NCI-H524 (cell line): ENCODE results near the gene GPR63.

Source experiments
- DNase-seq, 2 experiments: peaks; one replicate each; lab custom pipeline; 2025; lab: John Stamatoyannopoulos, UW

The GPR63 gene

GRCh38 chr6:96760153-96760687 is 77.1 kb downstream of the GPR63 start:
- DNase-seq = peak in 1 of 2 experiments; percentile 55

DNA sequence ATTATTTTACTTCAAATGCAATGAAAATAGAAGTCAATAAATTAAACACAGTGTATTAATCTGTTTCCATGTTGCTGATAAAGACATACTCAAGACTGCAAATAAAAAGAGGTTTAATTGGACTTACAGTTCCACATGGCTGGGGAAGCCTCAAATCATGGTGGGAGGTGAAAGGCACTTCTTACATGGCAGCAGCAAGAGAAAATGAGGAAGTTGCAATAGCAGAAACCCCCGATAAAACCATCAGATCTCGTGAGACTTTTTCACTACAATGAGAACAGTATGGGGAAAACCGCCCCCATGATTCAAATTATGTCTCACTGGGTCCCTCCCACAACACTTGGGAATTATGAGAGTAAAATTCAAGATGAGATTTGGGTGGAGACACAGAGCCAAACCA is 82.2 kb downstream of the GPR63 start:
- DNase-seq = no peak

DNA sequence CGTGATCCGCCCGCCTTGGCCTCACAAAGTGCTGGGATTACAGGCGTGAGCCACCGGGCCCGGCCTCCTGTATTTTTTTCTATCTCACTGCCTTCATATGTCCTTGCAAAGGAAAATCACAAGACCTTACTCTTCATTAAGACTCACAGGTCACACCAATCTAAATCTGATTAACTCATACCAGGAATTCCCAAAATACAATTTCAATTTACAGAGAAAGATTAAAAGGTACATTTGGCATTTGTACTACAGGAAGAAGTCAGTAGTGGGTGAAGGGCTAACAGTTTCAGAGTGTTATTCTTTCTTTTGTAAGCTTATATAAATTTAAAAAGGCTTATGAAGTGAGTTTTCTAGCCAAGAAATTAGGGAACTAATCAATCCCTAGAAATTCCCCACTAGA is 87.4 kb downstream of the GPR63 start:
- DNase-seq = no peak
